D721Med (cell line): ENCODE data around the gene COX6A1.
"Not testable (repeated sequence)": the region's sequence is repeated elsewhere in the genome, so short reads cannot be mapped to it uniquely, and the experiment has no call there.

Experiments used
- DNase-seq: peaks from one replicate; pipeline ENCODE4 v3.0.0; 2011; ENCODE audit warnings: low spot score; ENCODE audit not compliant: insufficient read length
- FAIRE-seq: peaks from 2 replicates; lab custom pipeline; 2011; peaks lifted over from hg19 to GRCh38; lab: Jason Lieb, UNC
- CTCF ChIP-seq: IDR thresholded peaks from 2 replicates; pipeline ENCODE4 v1.5.1; 2012; ENCODE audit warnings: mild to moderate bottlenecking, control low read depth; ENCODE audit not compliant: insufficient read depth; ENCODE audit errors: missing control alignments

Gene COX6A1

GRCh38 chr12:120475643-120476042, 37.7 kb downstream of the COX6A1 start:
- FAIRE-seq (no peak), DNase-seq (no peak)
- no peak for TF ChIP-seq CTCF

GRCh38 chr12:120479458-120479857, 41.5 kb downstream of the COX6A1 start:
- no peak for TF ChIP-seq CTCF
- FAIRE-seq (no peak), DNase-seq (no peak)

- no peak for DNase-seq
- FAIRE-seq: no peak
Observed at GRCh38 chr12:120480211-120480610, 42.3 kb downstream of the COX6A1 start.

GRCh38 chr12:120481022-120481767, 43.3 kb downstream of the COX6A1 start:
- no peak for TF ChIP-seq CTCF
- DNase-seq: no peak
- no peak for FAIRE-seq

More at GRCh38 chr12:120480211-120480610, 42.3 kb downstream of the COX6A1 start:
- no peak for TF ChIP-seq CTCF

- FAIRE-seq (no peak), DNase-seq (no peak)
- no peak for TF ChIP-seq CTCF
Observed at GRCh38 chr12:120483621-120484020, 45.7 kb downstream of the COX6A1 start.

- FAIRE-seq: no peak
- no peak for TF ChIP-seq CTCF
- no peak for DNase-seq
Observed at GRCh38 chr12:120485961-120486881, 48.3 kb downstream of the COX6A1 start.

GRCh38 chr12:120487552-120487951, 49.6 kb downstream of the COX6A1 start:
- FAIRE-seq, DNase-seq: not testable (repeated sequence)
